SK-N-SH treated with all-trans-retinoic acid at 6 μM for 48 hours (cell line): ENCODE data around the gene CHSY1.
A peak's percentile ranks its signal among the peaks of the same experiment; 100 is the strongest.

Experiments used
- ATAC-seq: fragments of 200-7000 bp; cut with Tn5 transposase; 3 replicates; pipeline ENCODE4 v1.9.1; 2020; ENCODE audit warnings: mild to moderate bottlenecking, moderate library complexity
- ARNTL ChIP-seq: fragments of 450-650 bp; formaldehyde crosslinking; IDR thresholded peaks from 2 replicates; pipeline ENCODE4 v1.5.0; 2020; ENCODE audit warnings: low read depth, mild to moderate bottlenecking, moderate library complexity, borderline replicate concordance
- BACH2 ChIP-seq: fragments of 250-450 bp; sonication (Bioruptor Pico); IDR thresholded peaks from 2 replicates; pipeline ENCODE4 v1.9.0; 2021; ENCODE audit warnings: mild to moderate bottlenecking, borderline replicate concordance
- CSDC2 ChIP-seq: fragments of 250-450 bp; sonication (Bioruptor Pico); IDR thresholded peaks from 2 replicates; pipeline ENCODE4 v1.5.0; 2020; ENCODE audit warnings: mild to moderate bottlenecking, moderate library complexity
- ESRRG ChIP-seq: fragments of 250-450 bp; sonication (Bioruptor Pico); IDR thresholded peaks from 2 replicates; pipeline ENCODE4 v1.6.1; 2021; ENCODE audit warnings: mild to moderate bottlenecking
- ISL1 ChIP-seq: fragments of 250-450 bp; sonication (Bioruptor Pico); IDR thresholded peaks from 2 replicates; pipeline ENCODE4 v2.1.2; 2022; ENCODE audit warnings: mild to moderate bottlenecking, moderate library complexity
- OSR1 ChIP-seq: fragments of 250-450 bp; sonication (Bioruptor Pico); IDR thresholded peaks from 2 replicates; pipeline ENCODE4 v1.8.0; 2022; ENCODE audit warnings: moderate library complexity, mild to moderate bottlenecking, inconsistent platforms
- TOX ChIP-seq: fragments of 250-450 bp; sonication (Bioruptor Pico); IDR thresholded peaks from 2 replicates; pipeline ENCODE4 v1.8.0; 2021; ENCODE audit warnings: mild to moderate bottlenecking, moderate library complexity, borderline replicate concordance
- ZC3H10 ChIP-seq: fragments of 250-450 bp; sonication (Bioruptor Pico); IDR thresholded peaks from 2 replicates; pipeline ENCODE4 v1.5.1; 2021; ENCODE audit warnings: mild to moderate bottlenecking, moderate library complexity
- ZFP3 ChIP-seq: fragments of 250-450 bp; sonication (Bioruptor Pico); IDR thresholded peaks from 2 replicates; pipeline ENCODE4 v1.5.0; 2020; ENCODE audit warnings: mild to moderate bottlenecking, moderate library complexity
- ZNF565 ChIP-seq: fragments of 450-650 bp; formaldehyde crosslinking; conservative IDR thresholded peaks from 2 replicates; pipeline ENCODE4 v1.5.0; 2020; ENCODE audit warnings: low read depth, mild to moderate bottlenecking, moderate library complexity
- ZNF70 ChIP-seq: fragments of 450-650 bp; formaldehyde crosslinking; IDR thresholded peaks from 2 replicates; pipeline ENCODE4 v1.5.0; 2020; ENCODE audit warnings: mild to moderate bottlenecking, moderate library complexity
- ZNF8 ChIP-seq: fragments of 450-650 bp; formaldehyde crosslinking; IDR thresholded peaks from 2 replicates; pipeline ENCODE4 v1.5.0; 2020; ENCODE audit warnings: mild to moderate bottlenecking, moderate library complexity
- TF ChIP-seq, protein P1 (sequence below): fragments of 250-450 bp; sonication (Bioruptor Pico); IDR thresholded peaks from 2 replicates; pipeline ENCODE4 v1.5.0; 2020; ENCODE audit warnings: mild to moderate bottlenecking, moderate library complexity
- TF ChIP-seq, protein P2 (sequence below): fragments of 250-450 bp; sonication (Bioruptor Pico); IDR thresholded peaks from 2 replicates; pipeline ENCODE4 v1.5.1; 2020; ENCODE audit warnings: low read depth, mild to moderate bottlenecking, moderate library complexity
- TF ChIP-seq, protein P3 (sequence below): fragments of 250-450 bp; sonication (Bioruptor Pico); IDR thresholded peaks from 2 replicates; pipeline ENCODE4 v1.8.0; 2021; ENCODE audit warnings: low read depth, mild to moderate bottlenecking, moderate library complexity, borderline replicate concordance

CHSY1 gene, protein sequence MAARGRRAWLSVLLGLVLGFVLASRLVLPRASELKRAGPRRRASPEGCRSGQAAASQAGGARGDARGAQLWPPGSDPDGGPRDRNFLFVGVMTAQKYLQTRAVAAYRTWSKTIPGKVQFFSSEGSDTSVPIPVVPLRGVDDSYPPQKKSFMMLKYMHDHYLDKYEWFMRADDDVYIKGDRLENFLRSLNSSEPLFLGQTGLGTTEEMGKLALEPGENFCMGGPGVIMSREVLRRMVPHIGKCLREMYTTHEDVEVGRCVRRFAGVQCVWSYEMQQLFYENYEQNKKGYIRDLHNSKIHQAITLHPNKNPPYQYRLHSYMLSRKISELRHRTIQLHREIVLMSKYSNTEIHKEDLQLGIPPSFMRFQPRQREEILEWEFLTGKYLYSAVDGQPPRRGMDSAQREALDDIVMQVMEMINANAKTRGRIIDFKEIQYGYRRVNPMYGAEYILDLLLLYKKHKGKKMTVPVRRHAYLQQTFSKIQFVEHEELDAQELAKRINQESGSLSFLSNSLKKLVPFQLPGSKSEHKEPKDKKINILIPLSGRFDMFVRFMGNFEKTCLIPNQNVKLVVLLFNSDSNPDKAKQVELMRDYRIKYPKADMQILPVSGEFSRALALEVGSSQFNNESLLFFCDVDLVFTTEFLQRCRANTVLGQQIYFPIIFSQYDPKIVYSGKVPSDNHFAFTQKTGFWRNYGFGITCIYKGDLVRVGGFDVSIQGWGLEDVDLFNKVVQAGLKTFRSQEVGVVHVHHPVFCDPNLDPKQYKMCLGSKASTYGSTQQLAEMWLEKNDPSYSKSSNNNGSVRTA

DNA sequence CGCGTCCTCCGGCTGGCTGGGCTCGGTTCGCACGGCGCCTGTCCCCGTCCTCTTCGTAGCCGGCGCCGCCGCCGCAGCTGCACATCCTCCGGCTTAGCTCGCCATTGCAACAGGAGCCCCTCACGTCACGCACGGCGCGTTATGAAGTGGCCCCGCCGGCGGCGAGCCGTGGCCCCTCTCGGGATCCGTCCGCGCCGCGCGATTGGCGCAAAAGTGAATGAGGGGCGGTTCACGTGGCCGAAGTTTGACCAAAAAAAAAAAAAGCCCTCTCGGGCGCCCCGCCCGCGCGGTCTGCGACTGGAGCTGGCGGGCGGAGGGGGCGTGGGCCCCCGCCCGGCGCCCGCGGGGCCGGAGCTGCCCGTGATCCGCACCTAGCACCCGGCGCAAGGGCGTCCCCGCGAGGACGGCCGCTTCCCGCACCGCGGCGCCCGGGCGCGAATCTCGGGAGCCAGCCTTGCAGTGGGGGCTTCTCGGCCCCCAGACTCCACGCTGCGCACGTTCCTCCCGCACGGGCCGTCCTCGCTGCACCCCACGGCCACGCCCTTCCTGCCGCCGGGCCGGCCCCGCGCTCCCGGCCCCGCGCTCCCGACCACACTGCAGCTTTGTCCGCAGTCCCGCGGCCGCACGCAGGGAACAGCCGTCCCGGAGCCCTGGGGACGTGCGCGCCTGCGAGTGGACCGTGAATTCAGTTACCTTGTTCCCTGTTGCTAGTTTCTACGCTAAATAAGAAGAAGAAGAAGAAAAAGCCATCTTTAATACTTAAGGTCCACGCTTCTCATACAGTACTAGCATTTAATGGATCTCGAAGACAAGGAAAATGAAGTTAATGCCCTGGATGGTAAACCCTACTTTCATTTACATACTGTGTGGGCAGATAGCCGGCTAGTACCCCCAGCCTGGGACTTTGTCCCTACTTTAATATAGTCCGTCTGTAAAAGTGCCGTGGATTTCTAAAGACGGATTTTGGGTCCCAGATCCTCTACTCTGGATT is at the start of gene CHSY1:
Gene CHSY1 (minus strand): TSS at position 219 of the 991 bp plus-strand sequence. CDS start 592 bp downstream, outside the sequence.
- peak; percentile 79 for ATAC-seq
- no peak for TF ChIP-seq ESRRG (CRISPR knock-in tag)
- TF ChIP-seq, protein P1, sequence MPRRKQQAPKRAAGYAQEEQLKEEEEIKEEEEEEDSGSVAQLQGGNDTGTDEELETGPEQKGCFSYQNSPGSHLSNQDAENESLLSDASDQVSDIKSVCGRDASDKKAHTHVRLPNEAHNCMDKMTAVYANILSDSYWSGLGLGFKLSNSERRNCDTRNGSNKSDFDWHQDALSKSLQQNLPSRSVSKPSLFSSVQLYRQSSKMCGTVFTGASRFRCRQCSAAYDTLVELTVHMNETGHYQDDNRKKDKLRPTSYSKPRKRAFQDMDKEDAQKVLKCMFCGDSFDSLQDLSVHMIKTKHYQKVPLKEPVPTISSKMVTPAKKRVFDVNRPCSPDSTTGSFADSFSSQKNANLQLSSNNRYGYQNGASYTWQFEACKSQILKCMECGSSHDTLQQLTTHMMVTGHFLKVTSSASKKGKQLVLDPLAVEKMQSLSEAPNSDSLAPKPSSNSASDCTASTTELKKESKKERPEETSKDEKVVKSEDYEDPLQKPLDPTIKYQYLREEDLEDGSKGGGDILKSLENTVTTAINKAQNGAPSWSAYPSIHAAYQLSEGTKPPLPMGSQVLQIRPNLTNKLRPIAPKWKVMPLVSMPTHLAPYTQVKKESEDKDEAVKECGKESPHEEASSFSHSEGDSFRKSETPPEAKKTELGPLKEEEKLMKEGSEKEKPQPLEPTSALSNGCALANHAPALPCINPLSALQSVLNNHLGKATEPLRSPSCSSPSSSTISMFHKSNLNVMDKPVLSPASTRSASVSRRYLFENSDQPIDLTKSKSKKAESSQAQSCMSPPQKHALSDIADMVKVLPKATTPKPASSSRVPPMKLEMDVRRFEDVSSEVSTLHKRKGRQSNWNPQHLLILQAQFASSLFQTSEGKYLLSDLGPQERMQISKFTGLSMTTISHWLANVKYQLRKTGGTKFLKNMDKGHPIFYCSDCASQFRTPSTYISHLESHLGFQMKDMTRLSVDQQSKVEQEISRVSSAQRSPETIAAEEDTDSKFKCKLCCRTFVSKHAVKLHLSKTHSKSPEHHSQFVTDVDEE (CRISPR knock-in tag), result 0 out of 2 replicates have a peak, but pooled peaks have one; percentile 26
- TF ChIP-seq, all 23 proteins: peak for 1

DNA sequence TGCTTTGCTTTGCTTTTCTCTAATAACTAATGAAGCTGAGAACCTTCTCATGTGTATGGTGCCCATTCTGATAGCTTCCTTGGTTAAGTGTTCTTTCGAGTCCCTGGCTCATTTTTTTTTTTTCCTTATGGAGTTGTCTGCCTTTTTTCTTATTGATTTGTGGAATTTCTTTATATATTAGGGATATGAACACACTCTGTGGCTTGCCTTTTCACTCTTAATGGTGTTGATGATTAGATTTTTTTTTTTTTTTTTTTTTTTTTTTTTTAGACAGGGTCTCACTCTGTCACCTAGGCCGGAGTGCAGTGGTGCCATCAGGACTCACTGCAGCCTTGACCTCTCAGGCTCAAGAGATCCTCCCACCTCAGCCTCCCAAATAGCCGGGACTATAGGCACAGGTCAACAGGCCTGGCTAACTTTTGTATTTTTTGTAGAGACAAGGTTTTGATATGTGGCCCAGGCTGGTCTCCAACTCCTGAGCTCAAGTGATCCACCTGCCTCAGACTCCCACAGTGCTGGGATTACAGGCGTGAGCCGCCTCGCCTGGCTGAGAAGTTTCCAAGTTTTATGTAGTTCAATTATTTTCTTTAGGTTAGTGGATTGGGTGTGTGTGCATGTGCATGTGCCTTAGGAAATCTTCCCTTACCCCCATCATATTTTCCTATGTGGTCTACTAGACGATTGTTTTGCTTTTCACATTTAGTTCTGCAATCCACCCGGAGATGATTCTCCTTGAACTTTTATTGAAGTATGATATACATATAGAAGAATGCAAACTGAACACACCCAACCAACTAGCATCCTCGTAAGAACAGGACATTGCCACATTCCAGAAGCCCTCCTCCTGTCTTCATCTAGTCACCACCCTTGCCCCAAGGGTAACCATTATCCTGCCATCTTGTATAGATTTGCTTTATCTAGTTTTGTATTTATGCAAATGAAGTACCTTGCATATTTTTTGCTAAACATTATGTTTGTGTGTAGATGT is 44.9 kb upstream of the CHSY1 start:
- ATAC-seq, result no peak
- no peak for TF ChIP-seq CSDC2 (CRISPR knock-in tag)
- no peak for TF ChIP-seq ARNTL (CRISPR knock-in tag)
- no peak for TF ChIP-seq ZNF70 (CRISPR knock-in tag)
- no peak for TF ChIP-seq ZNF8 (CRISPR knock-in tag)
- TF ChIP-seq ISL1 (CRISPR knock-in tag), result no peak
- TF ChIP-seq, protein P1 (CRISPR knock-in tag), result no peak
- TF ChIP-seq ZNF565 (CRISPR knock-in tag), result no peak
- no peak for TF ChIP-seq BACH2 (CRISPR knock-in tag)
- no peak for TF ChIP-seq ZC3H10 (CRISPR knock-in tag)
- TF ChIP-seq, protein P2, sequence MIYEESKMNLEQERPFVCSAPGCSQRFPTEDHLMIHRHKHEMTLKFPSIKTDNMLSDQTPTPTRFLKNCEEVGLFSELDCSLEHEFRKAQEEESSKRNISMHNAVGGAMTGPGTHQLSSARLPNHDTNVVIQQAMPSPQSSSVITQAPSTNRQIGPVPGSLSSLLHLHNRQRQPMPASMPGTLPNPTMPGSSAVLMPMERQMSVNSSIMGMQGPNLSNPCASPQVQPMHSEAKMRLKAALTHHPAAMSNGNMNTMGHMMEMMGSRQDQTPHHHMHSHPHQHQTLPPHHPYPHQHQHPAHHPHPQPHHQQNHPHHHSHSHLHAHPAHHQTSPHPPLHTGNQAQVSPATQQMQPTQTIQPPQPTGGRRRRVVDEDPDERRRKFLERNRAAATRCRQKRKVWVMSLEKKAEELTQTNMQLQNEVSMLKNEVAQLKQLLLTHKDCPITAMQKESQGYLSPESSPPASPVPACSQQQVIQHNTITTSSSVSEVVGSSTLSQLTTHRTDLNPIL (CRISPR knock-in tag), result no peak
- no peak for TF ChIP-seq OSR1 (CRISPR knock-in tag)
- TF ChIP-seq, protein P3, sequence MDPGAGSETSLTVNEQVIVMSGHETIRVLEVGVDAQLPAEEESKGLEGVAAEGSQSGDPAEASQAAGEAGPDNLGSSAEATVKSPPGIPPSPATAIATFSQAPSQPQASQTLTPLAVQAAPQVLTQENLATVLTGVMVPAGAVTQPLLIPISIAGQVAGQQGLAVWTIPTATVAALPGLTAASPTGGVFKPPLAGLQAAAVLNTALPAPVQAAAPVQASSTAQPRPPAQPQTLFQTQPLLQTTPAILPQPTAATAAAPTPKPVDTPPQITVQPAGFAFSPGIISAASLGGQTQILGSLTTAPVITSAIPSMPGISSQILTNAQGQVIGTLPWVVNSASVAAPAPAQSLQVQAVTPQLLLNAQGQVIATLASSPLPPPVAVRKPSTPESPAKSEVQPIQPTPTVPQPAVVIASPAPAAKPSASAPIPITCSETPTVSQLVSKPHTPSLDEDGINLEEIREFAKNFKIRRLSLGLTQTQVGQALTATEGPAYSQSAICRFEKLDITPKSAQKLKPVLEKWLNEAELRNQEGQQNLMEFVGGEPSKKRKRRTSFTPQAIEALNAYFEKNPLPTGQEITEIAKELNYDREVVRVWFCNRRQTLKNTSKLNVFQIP (CRISPR knock-in tag), result no peak
- TF ChIP-seq TOX (CRISPR knock-in tag), result no peak
- TF ChIP-seq ZFP3, result no peak
